HG03060 (cell line): ENCODE data around the gene MAP1LC3B2.

Experiments
- ATAC-seq: cut with Tn5 transposase; IDR thresholded peaks from one replicate; pipeline ENCODE4 v1.9.1; 2021; ENCODE audit warnings: low read depth, moderate number of reproducible peaks; ENCODE audit not compliant: unreplicated experiment

Gene MAP1LC3B2

GRCh38 chr12:116537101-116537904 is 21.9 kb upstream of the MAP1LC3B2 start:
- no peak for ATAC-seq

DNA sequence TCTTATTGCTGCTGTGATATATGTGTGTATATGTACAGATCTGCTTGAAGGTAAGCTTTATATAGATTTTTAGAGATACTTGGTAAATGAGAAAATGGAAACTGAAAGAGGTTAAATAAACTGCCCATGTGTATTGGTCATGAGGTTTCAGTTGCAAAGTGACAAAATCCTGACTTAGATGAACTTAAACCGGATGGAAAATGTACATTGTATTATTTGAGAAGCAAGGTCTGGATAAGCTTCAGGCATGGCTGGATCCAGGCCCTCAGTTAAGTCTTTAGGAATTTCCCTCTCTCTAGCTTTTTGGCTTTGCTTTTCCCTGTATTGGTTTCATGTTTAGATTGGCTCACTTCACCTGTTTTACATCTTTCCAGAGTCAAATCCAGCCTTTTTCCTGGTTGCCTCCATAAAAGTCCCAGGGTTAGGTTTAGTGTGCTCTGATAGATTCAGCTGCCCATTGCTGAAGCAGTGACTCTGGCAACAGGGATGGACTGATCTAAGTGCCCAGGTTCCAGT is 21.0 kb upstream of the MAP1LC3B2 start:
- peak; percentile 61 for ATAC-seq

DNA sequence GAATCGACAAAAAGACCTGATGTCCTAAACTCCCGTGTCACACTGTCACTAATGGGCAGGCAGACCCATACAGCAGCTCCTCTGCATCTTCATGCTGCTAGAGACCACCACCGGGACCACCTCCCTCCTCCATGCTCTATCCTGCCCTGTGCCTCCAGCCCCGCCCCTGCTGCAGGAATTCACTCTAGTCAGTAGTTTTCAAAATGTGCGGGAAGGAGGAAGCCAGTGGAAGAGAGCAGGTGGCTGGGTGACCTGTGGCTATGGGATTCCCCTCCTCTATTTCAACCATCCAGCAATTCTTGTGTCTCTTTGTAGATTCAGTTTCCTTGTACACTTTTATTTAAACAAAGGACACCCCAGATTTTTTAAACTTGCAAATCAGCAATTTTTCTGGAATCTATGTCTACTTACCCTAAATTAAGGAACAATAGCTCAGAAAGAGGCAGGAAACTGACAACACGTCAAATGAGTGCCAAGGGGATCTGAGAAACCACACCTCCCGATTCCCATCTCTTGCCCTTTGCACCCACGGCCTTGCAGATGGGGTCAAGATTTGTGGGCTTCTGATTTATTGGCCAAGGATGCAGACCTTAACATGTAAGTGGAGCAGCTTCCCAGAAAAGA is 20.4 kb upstream of the MAP1LC3B2 start:
- ATAC-seq: no peak

- ATAC-seq: no peak
These were observed 19.8 kb upstream of the MAP1LC3B2 start for GRCh38 chr12:116539361-116539771.

- no peak for ATAC-seq
These were observed 19.2 kb upstream of the MAP1LC3B2 start for GRCh38 chr12:116539905-116540482.

- no peak for ATAC-seq
These were observed 18.5 kb upstream of the MAP1LC3B2 start for GRCh38 chr12:116540622-116541152.

DNA sequence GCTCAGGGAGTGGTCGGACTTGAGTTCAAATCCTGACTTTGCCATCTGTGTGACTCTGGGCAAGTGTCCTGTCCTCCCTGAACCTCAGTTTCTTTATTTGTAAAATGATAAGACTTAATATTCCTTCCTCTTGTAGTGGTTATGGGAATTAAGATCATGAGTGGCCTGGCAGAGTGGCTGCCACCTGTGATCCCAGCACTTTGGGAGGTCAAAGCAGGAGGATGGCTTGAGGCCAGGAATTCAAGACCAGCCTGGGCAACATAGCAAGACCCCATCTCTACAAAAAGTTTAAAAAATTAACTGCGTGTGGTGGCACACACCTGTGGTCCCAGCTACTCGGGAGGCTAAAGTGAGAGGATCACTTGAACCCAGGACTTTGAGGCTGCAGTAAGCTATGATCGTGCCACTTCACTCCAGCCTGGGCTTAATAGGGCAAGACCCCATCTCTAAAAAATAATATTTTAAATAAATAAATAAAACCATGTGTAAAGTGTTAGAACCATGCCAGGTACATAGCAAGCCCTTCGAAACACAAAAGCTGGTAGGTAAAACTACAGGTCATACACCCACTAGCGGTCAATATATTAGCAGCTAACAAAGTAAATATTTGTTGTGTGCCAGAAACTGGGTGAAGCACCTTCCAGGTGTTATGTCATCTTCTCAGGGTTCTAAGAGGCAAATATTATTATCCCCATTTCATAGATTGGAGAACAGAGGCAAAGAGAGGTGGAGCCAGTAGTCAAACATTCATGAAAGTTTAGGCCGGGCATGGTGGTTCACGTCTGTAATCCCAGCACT is 17.4 kb upstream of the MAP1LC3B2 start:
- no peak for ATAC-seq

GRCh38 chr12:116542345-116542956 is 16.7 kb upstream of the MAP1LC3B2 start:
- no peak for ATAC-seq

- no peak for ATAC-seq
These were observed 14.5 kb upstream of the MAP1LC3B2 start for GRCh38 chr12:116544656-116545055.

GRCh38 chr12:116545144-116545543 is 14.0 kb upstream of the MAP1LC3B2 start:
- ATAC-seq: no peak

- ATAC-seq: no peak
These were observed 13.2 kb upstream of the MAP1LC3B2 start for GRCh38 chr12:116545936-116546335.

GRCh38 chr12:116547955-116548501 is 11.2 kb upstream of the MAP1LC3B2 start:
- no peak for ATAC-seq

GRCh38 chr12:116549993-116550392 is 9.2 kb upstream of the MAP1LC3B2 start:
- no peak for ATAC-seq

DNA sequence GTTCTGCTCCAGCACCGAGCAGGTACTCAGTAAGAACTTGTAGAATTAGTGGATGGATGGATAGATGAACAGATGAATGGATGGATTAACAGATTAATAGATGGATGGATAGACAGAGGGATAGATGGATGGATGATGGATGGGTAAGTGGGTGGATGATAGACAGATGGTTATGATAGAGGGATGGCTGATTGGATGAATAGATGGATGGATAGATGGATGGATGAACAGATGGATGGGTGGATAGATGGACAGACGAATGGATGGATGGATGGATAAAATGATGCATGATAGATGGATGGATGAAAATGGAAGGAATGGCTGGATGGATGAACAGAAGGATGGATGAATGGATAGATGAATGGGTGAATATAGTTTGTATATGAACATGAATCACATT is 8.0 kb upstream of the MAP1LC3B2 start:
- no peak for ATAC-seq

- no peak for ATAC-seq
These were observed 7.6 kb upstream of the MAP1LC3B2 start for GRCh38 chr12:116551619-116551951.

- ATAC-seq: no peak
These were observed 7.0 kb upstream of the MAP1LC3B2 start for GRCh38 chr12:116551952-116552772.

GRCh38 chr12:116552773-116553373 is 6.3 kb upstream of the MAP1LC3B2 start:
- ATAC-seq: no peak

- ATAC-seq: no peak
These were observed 2.7 kb upstream of the MAP1LC3B2 start for GRCh38 chr12:116556356-116556952.
